ENCODE data around the gene CHMP4A. TPM values are rescaled to one million over a fixed set of nuclear protein-coding genes. Genes with fewer than 3 reads are reported as not detected.
A peak's percentile ranks its signal among the peaks of the same experiment; 100 is the strongest.

CHMP4A gene
- total RNA-seq, result 27.0 TPM

DNA sequence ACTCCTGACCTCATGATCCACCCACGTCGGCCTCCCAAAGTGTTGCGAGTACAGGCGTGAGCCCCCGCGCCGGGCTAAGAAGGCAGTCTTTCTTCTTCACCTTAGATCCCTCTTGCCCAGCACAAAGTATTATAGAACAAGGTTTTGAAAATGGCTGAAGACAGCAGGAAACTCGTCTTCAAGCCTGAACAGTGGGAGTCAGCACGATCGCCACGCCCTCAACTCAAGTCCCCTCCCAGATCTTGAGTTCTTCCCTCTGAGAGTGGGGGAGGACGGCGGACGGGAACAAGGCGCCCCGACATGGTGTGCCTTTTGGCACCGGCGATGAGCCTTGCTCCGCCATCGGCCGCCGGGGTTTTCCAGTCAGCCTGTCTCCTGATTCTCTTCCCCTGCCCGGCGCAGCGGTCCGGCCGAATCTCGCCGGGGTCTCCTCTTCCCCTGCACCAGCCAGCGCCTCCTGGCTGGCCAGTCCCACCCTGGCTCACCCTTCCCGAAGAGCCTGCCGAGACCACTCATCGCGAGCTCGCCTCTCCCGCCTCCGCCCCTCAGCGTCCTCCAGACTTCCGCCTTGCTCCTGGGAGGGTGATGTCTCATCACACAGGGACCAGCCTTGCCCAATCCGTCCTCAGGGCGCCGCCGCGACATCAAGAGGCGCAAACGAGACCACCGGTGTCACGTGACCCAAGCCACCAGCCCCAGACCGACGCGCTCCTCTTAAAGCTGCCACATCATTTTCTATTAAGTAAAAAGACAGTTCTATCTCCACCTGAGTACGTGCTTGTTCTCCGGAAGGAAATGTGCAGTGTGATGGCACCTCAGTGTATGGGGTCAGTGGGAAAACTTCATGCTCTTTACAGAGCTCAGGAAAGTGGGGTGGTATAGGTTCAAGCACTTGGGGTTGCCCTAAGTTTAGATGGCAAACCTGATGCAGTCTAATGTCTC lies at the start of gene CHMP4A:
TSS of gene CHMP4A (minus strand) at position 565 of the 942 bp plus-strand sequence. CDS start at position 516, 49 bp downstream.
- H3K4me1 ChIP-seq, result peaks cover 3 to 29% of the 10 kb centered on the region in 2 donors
- peak in 2 of 3 experiments; percentile 26 to 37 for TF ChIP-seq CTCF (IDR thresholded peaks at IDR 0.05)
- intact Hi-C loops (cut with DNase I), result loop anchor here (1.0 kb wide), 2 partner anchors 18 to 29 kb away; partner anchors contain the start of genes TINF2 and TM9SF1

DNA sequence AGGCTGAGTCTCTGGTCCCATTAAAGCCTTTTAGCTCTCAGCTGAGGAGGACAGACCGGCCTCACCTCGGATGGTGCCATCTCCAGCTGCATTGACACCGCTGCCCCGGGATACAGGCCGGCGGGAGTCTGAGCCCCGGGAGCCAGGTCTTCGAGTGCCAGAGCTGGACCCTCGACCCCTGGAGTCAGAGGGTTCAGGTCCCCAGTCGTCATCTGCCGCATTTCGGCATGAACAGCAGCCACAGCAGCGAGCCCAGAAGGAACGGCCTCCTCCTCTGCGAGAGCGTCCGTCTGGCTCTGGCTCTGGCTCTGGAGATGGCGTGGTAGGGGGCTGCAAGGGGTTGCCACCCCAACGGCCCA lies 48.7 kb upstream of the CHMP4A start:
- intact Hi-C loops (cut with DNase I), result no loop called here
- Histone ChIP-seq H3K36me3 (peaks cover 0 to under 1% of the 10 kb centered on the region in 2 donors), H3K4me1 (no peaks in the 10 kb centered on the region), H3K27ac (no peak overlapping the region), H3K4me3 (no peak overlapping the region), H3K9me3 (no peaks in the 10 kb centered on the region), H3K27me3 (no peaks in the 10 kb centered on the region)
- DNase-seq (ENCODE audit: low spot score in 2 of 2), result no peak
- no peak for TF ChIP-seq CTCF (IDR thresholded peaks at IDR 0.05)

More for the DNA sequence above, at the start of gene CHMP4A:
- H3K9me3 ChIP-seq, result no peaks in the 10 kb centered on the region
- H3K4me3 ChIP-seq, result peak within 1 kb of the TSS; percentile 57 to 85
- H3K27ac ChIP-seq, result peak within 1 kb of the TSS; percentile 92 to 95
- peaks cover 20 to 37% of the 10 kb centered on the region in 2 donors for H3K36me3 ChIP-seq
- H3K27me3 ChIP-seq, result no peaks in the 10 kb centered on the region
- DNase-seq (ENCODE audit: low spot score in 2 of 2), result peak; percentile 95 to 99

DNA sequence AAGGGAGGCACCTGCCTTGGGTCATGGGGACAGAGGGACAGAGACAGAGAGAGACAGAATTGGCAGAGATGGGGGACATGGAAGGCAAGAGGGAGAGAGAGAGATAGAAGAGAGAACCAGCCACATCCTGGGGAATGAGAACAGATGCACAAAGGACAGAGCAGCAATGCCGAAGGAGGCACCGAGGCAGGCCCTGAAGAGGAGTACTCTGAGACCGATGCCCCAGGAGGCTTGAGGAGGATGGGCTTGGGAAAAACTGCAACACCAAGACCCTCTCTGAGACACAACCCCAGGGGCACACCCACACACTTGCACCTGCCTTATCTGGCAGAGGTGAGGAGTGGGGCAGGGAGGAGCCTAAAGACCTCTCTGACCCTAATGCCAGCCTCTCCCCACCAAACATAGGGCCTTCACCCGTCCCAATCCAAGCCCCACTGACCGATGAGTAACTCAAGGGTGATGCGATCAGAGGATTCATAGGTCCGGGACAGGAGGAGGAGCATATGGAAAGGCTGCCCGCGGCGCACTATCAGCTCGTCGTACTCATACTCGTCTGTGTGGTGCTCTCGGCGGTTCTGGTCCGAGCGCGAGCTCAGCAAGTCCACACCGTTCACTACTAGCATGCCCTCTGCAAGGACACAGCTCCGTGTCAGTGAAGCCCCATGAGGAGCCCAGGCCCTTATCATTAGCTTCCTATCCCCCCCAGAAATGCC lies 48.1 kb upstream of the CHMP4A start:
- no peak overlapping the region for H3K27ac ChIP-seq
- intact Hi-C loops (cut with DNase I), result no loop called here
- TF ChIP-seq CTCF (IDR thresholded peaks at IDR 0.05), result no peak
- H3K27me3 ChIP-seq, result no peaks in the 10 kb centered on the region
- H3K4me3 ChIP-seq, result no peak overlapping the region
- H3K36me3 ChIP-seq, result no peaks in the 10 kb centered on the region
- no peaks in the 10 kb centered on the region for H3K4me1 ChIP-seq
- H3K9me3 ChIP-seq, result no peaks in the 10 kb centered on the region
- no peak for DNase-seq (ENCODE audit: low spot score in 2 of 2)

DNA sequence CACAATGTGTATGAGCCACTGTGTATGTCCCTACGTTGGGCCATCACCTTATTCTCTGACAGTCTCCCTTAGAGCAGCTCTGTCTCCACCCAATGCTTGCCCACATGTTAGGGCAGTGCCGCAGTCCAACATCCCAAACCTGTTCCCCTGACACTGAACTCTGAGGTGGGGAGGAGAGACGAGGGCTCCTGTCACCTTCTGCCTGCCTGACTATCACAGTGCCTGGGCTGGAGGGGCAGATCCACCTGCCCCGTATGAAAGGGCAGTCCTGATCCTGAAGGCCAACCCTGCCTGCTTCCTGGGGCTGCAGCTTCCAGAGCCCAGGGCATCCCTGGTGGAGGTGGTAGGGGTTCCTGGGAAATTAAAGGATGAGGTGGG lies 47.5 kb upstream of the CHMP4A start:
- no peak for DNase-seq (ENCODE audit: low spot score in 2 of 2)
- H3K27ac ChIP-seq, result no peak overlapping the region
- TF ChIP-seq CTCF (IDR thresholded peaks at IDR 0.05), result no peak
- H3K27me3 ChIP-seq, result no peaks in the 10 kb centered on the region
- intact Hi-C loops (cut with DNase I), result no loop called here
- no peak overlapping the region for H3K4me3 ChIP-seq
- H3K4me1 ChIP-seq, result no peaks in the 10 kb centered on the region
- H3K9me3 ChIP-seq, result no peaks in the 10 kb centered on the region
- no peaks in the 10 kb centered on the region for H3K36me3 ChIP-seq

- Histone ChIP-seq H3K27ac (no peak overlapping the region), H3K9me3 (no peaks in the 10 kb centered on the region), H3K4me3 (no peak overlapping the region), H3K4me1 (no peaks in the 10 kb centered on the region), H3K36me3 (no peaks in the 10 kb centered on the region), H3K27me3 (no peaks in the 10 kb centered on the region)
- intact Hi-C loops (cut with DNase I), result no loop called here
- TF ChIP-seq CTCF (IDR thresholded peaks at IDR 0.05), result no peak
- no peak for DNase-seq (ENCODE audit: low spot score in 2 of 2)
Observed at GRCh38 chr14:24260026-24260779, 46.9 kb upstream of the CHMP4A start.
